DMS114 treated with DMSO at 0.1 percent for 48 hours (cell line): ENCODE measurements around the gene PER3.

Experiments
- DNase-seq: peaks from one replicate; lab custom pipeline; 2025; ENCODE audit not compliant: unreplicated experiment; lab: John Stamatoyannopoulos, UW

The PER3 gene

DNA sequence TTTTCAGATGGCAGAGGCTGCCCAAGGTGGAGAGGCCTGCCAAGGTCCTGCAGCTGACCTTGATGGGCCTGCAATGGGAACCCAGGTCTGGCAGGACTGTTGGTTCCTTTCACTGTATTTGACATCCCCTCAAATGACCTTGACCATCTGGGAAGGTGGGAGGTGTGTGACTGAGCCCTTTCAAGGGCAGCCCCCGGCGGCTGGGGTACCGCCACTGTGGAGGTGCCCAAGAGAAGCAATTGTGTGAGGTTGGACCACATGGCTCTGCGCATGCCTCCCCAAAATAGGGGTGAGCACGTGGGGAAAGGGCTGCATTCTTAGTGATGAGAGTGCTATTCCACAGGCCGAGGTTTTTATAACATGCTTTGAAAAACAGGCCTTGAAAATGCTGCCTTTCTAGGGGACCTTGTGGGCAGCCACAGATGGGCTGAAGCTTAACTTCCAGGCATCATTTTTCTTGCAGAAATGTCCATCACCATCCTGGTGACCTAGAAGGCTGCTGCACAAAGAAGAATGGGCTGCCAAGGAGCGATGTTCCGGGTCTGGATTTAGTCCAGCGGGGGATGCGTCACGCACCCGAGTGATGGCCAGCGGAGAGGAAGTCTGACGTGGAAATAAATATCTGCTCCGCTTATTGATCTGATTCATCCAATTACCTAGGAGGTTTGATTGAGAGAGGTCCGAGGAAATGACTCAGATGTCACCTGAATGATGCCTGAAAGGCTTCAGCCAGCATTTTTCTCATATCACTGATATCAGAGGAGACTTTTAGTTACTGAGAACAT lies 85.2 kb downstream of the PER3 start:
- DNase-seq: no peak

DNA sequence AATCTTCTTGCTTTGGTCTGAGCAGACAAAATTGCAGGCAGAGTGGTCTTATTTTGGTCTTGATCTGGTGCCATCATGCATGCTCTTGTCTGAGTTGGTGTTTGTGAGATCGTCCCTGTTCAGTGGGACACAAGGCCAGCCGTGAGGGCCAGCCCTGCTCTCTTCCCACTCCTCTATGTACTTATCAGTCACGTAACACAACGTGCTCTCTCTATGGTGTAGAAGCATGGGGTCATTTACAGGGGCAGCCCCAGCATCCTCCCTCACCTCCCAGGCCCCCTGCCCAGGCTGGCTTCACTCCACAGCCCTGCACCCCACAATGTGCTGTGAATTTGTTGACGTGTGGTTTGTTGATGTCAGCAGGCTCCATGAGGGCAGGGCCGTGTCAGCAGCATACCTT lies 87.0 kb downstream of the PER3 start:
- DNase-seq: no peak

DNA sequence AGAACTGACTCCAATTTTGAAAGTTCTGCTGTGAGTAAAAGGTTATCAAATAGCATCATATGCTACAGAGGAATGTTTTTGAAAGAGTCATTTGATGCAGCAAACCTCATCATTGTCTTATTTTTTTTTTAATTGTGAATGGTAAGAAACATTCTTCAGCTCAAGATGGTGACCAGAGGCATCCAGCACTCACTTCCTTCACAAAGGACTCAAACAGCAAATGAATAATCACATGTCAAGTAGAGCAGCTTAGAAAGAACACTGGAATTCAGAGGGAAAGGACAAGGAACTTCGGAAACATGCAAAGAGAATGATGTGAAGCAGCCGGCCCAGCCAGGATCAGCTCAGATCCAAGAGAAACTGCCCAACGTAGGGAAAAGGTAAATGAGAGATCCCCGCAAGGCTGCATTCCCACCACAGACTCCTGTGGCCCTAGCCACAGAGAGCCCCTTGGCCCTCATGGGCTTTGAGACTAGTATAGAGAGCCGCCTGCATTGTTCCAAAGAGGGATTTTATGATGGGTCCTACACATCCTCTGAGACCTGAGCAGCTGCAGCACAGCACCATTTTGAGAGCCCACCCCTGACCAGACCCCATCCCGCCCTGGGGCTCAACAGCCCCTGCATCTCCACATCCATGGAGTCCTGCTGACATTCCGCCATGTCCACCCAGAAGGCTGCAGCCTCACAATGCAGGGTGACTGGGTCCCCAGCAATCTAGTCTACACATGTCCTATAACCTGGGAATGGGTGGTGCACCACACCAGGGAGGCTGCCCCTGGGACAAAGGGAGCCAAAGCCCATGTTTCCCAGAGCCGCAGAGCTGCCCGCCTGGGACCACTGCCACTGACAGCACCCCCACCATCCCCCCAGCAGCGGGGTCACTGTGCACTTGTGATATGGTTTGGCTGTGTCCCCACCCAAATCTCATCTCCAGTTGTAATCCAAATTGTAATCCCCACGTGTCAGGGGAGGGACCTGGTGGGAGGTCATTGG lies 90.0 kb downstream of the PER3 start:
- DNase-seq: no peak

DNA sequence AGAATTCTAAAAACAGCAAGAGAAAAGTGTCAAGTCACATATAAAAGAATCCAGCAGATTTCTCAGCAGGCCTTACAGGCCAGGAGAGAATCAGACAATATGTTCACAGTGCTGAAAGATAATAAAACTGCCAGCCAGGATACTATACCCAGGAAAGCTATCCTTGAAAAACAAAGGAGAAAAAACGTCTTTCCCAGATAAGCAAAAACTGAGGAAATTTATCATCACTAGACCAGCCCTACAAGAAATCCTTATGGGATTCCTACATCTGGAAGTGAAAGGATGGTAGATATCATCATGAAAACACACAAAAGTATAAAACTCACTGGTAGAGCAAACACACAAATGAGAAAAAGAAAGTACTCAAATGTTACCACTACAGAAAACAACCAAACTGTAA lies 93.9 kb downstream of the PER3 start:
- DNase-seq: no peak

DNA sequence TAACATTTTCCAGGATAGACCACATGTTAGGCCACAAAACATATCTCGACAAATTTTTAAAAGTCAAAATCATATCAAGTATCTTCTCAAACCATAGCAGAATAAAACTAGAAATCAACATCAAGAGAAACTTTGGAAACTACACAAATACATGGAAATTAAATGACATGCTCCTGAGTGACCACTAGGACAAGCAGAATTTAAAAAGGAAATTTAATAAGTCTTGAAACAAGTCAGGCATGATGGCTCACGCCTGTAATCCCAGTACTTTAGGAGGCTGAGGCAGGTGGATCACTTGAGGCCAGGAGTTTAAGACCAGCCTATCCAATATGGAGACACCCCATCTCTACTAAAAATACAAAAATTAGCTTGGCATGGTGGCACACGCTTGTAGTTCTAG lies 95.1 kb downstream of the PER3 start:
- DNase-seq: no peak

DNA sequence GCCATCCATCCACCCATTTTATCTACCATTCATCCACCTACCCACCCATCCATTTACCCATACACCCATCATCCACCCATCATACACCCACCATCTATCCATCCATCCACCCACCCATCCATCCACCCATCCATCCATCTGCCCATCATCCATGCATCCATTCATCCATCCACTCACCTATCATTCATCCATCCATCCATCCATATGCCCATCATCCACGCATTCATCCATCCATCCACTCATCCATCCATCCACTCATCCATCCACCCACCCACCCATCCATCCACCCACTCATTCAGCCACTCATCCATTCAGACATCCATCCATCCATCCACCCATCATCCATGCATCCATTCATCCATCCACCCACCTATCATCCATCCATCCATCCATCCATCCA lies 100.7 kb downstream of the PER3 start:
- DNase-seq: no peak

DNA sequence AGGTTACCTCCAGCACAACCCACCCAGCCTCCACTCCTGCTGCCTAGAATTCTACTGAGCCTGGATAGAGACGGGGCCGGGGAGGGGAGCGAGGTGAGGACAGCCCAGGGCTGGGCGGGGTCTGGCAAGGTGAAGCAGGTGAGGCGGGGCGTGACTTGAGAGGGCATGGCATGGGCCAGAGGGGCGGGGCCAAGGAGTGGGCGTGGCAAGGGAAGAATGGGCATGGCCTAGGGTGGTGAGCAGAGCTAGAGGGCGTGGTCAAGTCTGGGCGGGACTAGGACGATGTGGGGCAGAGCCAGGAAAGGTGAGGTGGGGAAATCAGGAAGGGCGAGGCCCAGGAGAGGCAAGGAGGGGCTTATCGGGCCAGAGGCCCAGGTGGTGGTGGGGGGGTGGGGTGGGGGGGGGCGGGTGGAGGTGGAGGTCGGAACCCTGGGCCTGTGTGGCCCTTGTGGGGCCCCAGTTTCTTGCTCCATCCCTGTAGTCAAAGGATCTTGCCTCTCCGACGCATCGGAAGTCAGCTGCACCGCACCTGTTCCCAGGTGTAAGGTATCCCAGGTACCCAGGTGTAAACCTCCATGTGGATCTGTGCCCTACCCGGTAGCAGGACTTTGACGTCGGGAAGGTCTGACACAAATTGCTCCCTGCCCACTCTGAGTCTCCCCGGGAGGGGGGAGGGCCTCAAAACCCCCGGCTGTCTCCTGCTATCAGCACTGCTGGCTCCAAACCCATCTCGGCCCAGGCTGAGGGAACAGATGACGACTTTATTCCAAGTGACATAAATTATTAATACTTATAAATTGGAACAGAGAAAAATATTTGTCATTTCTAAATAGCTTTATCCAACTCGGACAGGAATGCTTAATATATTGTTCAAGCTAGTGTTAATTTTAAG lies 101.7 kb downstream of the PER3 start:
- no peak for DNase-seq

DNA sequence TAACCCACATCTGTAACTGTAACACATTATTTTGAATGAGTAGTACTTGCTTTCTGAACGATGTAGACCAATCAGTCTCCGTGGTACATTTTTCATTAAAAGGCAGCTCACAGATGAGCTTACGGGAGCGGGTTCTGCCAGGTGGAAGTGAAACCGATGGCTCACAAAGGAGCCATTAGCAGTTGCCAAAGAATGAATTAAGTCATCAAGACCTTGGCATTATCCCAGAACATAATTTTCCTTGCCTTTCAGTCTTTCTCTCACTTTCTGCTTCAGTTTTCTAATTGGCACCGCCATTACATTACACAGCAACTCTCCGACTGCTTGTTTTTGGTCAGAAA lies 102.3 kb downstream of the PER3 start:
- no peak for DNase-seq

DNA sequence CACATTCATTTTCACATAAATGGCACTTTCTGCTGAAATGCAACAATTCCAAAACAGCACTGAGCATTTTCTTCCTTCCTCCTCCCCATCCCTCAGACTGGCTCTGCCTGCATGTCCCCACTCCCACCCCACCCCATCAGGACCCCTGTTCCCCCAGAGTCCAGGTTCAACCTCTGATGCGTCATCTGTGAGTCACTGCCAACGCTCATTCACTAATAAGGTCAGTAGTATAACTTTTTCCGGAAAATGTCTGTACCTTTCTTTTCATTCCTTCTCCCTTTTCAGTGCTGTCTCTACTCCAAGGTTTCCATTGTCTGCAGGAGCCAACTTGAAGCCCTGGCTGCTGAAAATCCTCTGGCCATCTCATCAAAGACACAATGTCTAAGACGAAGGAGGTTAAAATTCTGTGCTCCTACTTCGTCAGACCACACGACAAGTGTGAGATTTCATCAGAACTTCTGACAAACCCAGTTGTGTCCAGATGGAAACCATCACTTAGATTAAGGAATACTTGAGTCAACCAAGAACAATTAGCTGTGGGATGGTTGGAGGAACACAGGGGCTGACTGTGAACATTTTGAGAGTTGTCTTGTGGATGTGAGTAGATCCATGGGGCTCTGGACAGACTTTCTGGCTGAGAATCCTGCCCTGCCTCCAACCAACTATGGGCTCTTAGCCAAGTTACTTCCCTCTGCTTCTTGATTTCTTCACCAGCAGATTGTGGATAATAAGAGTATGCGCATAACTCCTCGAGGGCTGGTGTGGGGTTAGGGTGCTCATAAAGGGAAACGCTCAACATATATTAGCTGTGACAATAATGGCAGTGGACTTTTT lies 104.4 kb downstream of the PER3 start:
- no peak for DNase-seq

DNA sequence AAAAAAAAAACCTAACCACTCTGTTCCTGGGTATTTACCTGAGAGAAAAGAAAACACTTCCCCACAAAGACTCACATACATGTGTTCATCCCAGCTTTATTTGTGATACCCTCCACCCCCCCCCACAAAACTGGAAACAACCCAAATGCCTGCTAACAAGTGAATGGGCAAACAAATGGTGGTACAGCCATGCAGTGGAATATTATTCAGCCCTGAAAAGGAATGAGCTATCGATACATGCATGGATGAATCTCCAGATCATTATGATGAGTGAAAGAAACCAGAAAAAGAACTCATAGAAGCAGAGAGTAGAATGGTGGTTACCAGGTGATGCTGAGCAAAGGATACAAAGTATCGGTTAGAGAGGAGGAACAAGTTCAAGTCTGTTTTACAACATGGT lies 106.8 kb downstream of the PER3 start:
- no peak for DNase-seq

DNA sequence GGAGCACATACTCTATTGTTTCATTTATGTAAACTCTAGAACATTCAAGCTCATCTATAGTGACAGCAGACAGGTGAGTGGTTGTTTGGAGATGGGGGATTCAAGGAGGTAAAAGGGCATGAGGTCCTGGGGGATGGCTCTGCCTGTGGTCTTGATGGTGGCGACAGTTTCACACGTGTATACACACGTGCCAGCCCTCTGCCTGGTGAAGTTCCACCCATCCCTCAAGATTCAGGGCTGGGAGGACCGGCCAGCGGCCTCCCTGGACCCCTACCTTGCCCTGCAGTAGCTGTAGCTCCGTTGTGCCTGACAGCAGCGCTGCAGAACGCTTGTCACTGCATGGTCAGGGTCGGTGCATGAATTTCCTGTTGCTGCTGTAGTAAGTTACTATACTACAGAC lies 107.7 kb downstream of the PER3 start:
- no peak for DNase-seq

DNA sequence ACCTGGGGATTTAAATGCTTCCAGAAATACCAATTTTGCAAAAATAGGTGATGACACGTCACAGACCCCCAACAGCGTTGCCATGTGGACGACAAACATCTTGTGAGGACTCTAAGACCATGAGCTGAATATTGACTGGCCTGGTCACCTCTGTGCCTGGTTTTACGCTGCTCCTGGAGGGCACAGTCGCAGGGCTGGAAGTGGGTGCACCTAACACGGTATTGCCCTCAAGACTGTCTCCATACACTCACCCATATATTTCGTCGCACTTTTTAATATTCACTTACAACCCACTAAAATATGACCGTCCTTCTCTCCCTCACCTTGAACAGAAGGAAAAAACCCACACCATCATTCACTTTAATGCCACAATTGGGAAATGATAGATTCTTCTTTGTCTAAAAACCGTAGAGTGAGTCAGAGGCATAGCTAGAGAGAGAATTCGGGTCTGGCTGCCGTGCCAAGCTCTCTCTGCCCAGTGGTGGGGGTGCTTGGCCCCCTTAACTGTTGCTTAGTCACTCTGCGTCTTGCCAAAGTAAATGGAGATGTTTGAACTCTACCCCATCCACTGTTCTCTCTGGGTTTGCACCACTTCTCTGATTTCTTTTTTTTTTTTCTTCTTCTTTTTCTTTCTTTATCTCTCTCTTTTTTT lies 109.6 kb downstream of the PER3 start:
- no peak for DNase-seq
